ENCODE results near the gene PAK4. TPM values are rescaled to one million over a fixed set of nuclear protein-coding genes. Genes with fewer than 3 reads are reported as not detected.
"Not testable (repeated sequence)": the region's sequence is repeated elsewhere in the genome, so short reads cannot be mapped to it uniquely, and the experiment has no call there.

PAK4 gene
- total and polyA plus RNA-seq, 9 of the 15 experiments (the other 6 are each of a cell fraction or from before 2014, with no cell fraction given) = 0.21 to 33.5 (median 5.8) TPM

GRCh38 chr19:39086386-39086785 lies 39.2 kb upstream of the PAK4 start (continued):
- no peak for TF ChIP-seq CBX1 (IDR thresholded peaks at IDR 0.05; ENCODE audit: low read depth)
- TF ChIP-seq PML (IDR thresholded peaks at IDR 0.05; ENCODE audit: low read length) = no peak
- TF ChIP-seq ZNF785 (CRISPR knock-in tag; IDR thresholded peaks at IDR 0.05) = no peak

- in situ Hi-C loops (cut with MboI) = no loop called here
These were observed 37.5 kb upstream of the PAK4 start for GRCh38 chr19:39087907-39088686.

DNA sequence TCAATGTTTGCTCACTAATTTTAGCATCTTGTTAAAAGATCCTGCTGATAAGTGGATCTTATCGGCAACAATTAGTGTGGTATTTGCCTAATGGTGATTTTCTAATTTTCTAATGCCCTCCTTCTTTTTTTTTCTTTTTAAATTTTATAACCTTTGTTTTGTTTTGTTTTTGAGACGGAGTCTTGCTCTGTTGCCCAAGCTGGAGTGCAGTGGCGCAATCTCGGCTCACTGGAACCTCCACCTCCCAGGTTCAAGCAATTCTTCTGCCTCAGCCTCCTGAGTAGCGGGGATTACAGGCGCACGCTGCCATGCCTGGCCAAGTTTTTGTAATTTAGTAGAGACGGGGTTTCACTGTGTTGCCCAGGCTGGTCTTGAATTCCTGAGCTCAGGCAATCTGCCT lies 35.6 kb upstream of the PAK4 start:
- CTCF ChIA-PET (ENCODE audit: low intra/inter-chr PET ratio); ATAC-seq; intact Hi-C loops (cut with micrococcal nuclease): not testable (repeated sequence)

More at GRCh38 chr19:39087907-39088686, 37.5 kb upstream of the PAK4 start:
- FAIRE-seq = no peak
- Histone ChIP-seq H3K9ac (ENCODE audit: insufficient read depth in 1 of 2, low read depth in 2 of 2, low read length in 2 of 2) (no peak overlapping the region), H3K4me3 (no peak overlapping the region), H3K4me1 (replicated peaks in 1 of 2; ENCODE audit: control insufficient read depth in 2 of 2, insufficient read depth in 2 of 2, low read length in 2 of 2) (peaks cover 0 to 8% of the 10 kb centered on the region in 2 experiments; a peak in 2 of 5 replicates), H3K4me2 (ENCODE audit: insufficient read depth, low read length) (no peak overlapping the region), H3K9me3 (replicated peaks; ENCODE audit: control insufficient read depth, insufficient read depth, low read depth, low read length) (no peaks in the 10 kb centered on the region), H3K36me3 (ENCODE audit: control insufficient read depth, insufficient read depth, low read length) (no peaks in the 10 kb centered on the region), H3K79me2 (ENCODE audit: control insufficient read depth, insufficient read depth, low read length) (no peaks in the 10 kb centered on the region), H4K20me1 (replicated peaks; ENCODE audit: control insufficient read depth, insufficient read depth, low read length) (0 out of 2 replicates have a peak, but pooled peaks cover 11% of the 10 kb centered on the region), H3K9me1 (ENCODE audit: control insufficient read depth, insufficient read depth, low read length) (no peaks in the 10 kb centered on the region), H3K27me3 (ENCODE audit: control insufficient read depth in 2 of 2, insufficient read depth in 2 of 2, low read length in 2 of 2) (peaks cover 31 to 57% of the 10 kb centered on the region in 2 experiments), H2AFZ (ENCODE audit: low read depth, low read length) (no peak overlapping the region), H3K27ac (ENCODE audit: extremely low read depth, low read depth, low read length) (no peak overlapping the region)
- no peak for ATAC-seq
- ChIA-PET POLR2A (interaction anchor here (0.6 to 0.9 kb wide), 2 partner anchors 9 to 1957 kb away, joined by 3 to 7 read pairs; no protein-coding TSS in a partner anchor), CTCF (ENCODE audit: low intra/inter-chr PET ratio) (no interaction called here)
- WGBS (ENCODE audit: insufficient coverage, low coverage, missing lambda C conversion rate) = under 1% methylated on average over 8 of the region's 8 CpGs
- intact Hi-C loops (cut with micrococcal nuclease) = no loop called here
- no peak for TF ChIP-seq CREB1 (IDR thresholded peaks at IDR 0.05)
- no peak for TF ChIP-seq CREB1 (CRISPR knock-in tag; IDR thresholded peaks at IDR 0.05)
- TF ChIP-seq SNIP1 (IDR thresholded peaks at IDR 0.05; ENCODE audit: low read depth) = no peak
- no peak for TF ChIP-seq PHF8 (IDR thresholded peaks at IDR 0.05; ENCODE audit: borderline replicate concordance, low read length)
- no peak for TF ChIP-seq ZNF445 (CRISPR knock-in tag; IDR thresholded peaks at IDR 0.05; ENCODE audit: low read depth)
- TF ChIP-seq TRIM24 (IDR thresholded peaks at IDR 0.05) = no peak
- no peak for TF ChIP-seq ELK3 (CRISPR knock-in tag; IDR thresholded peaks at IDR 0.05)
- TF ChIP-seq NFE2L1 (tag; IDR thresholded peaks at IDR 0.05; ENCODE audit: borderline replicate concordance, low read depth) = no peak
- no peak for TF ChIP-seq NCOR1 (IDR thresholded peaks at IDR 0.05)
- TF ChIP-seq PML (IDR thresholded peaks at IDR 0.05; ENCODE audit: low read length) = no peak
- no peak for TF ChIP-seq ESRRB (CRISPR knock-in tag; IDR thresholded peaks at IDR 0.05; ENCODE audit: borderline replicate concordance)
- BruUV-seq (replicated peaks) = no TSS peak
- no peak for DNase-seq (ENCODE audit: extremely low read depth in 1 of 4, low spot score in 3 of 4)

More for the DNA sequence above, 35.6 kb upstream of the PAK4 start:
- H3K27ac ChIP-seq (ENCODE audit: extremely low read depth, low read depth, low read length); BruUV-seq (replicated peaks); H4K20me1 ChIP-seq (replicated peaks; ENCODE audit: control insufficient read depth, insufficient read depth, low read length); H3K9me1 ChIP-seq (ENCODE audit: control insufficient read depth, insufficient read depth, low read length); H3K4me3 ChIP-seq; H3K9me3 ChIP-seq (replicated peaks; ENCODE audit: control insufficient read depth, insufficient read depth, low read depth, low read length); H3K9ac ChIP-seq (ENCODE audit: insufficient read depth in 1 of 2, low read depth in 2 of 2, low read length in 2 of 2); DNase-seq (ENCODE audit: extremely low read depth in 1 of 4, low spot score in 3 of 4); FAIRE-seq; H3K4me2 ChIP-seq (ENCODE audit: insufficient read depth, low read length); H3K4me1 ChIP-seq (replicated peaks in 1 of 2; ENCODE audit: control insufficient read depth in 2 of 2, insufficient read depth in 2 of 2, low read length in 2 of 2); in situ Hi-C loops (cut with MboI); POLR2A ChIA-PET; H3K36me3 ChIP-seq (ENCODE audit: control insufficient read depth, insufficient read depth, low read length); H2AFZ ChIP-seq (ENCODE audit: low read depth, low read length); H3K79me2 ChIP-seq (ENCODE audit: control insufficient read depth, insufficient read depth, low read length): not testable (repeated sequence)
- 10% methylated on average over 8 of the region's 8 CpGs for WGBS (ENCODE audit: insufficient coverage, low coverage, missing lambda C conversion rate)
- H3K27me3 ChIP-seq (ENCODE audit: control insufficient read depth in 2 of 2, insufficient read depth in 2 of 2, low read length in 2 of 2) = peaks cover 27 to 47% of the 10 kb centered on the region in 2 experiments
